Measurements from ENCODE around the gene RS1. TPM values are rescaled to one million over a fixed set of nuclear protein-coding genes. Genes with fewer than 3 reads are reported as not detected.

Gene RS1
- total RNA-seq, result not detected in 2 replicates

GRCh38 chrX:18672008-18672407 is at the start of gene RS1:
Gene RS1, minus strand, starts transcription at chrX:18672108. Its CDS starts 40 bp downstream, at chrX:18672068.

DNA sequence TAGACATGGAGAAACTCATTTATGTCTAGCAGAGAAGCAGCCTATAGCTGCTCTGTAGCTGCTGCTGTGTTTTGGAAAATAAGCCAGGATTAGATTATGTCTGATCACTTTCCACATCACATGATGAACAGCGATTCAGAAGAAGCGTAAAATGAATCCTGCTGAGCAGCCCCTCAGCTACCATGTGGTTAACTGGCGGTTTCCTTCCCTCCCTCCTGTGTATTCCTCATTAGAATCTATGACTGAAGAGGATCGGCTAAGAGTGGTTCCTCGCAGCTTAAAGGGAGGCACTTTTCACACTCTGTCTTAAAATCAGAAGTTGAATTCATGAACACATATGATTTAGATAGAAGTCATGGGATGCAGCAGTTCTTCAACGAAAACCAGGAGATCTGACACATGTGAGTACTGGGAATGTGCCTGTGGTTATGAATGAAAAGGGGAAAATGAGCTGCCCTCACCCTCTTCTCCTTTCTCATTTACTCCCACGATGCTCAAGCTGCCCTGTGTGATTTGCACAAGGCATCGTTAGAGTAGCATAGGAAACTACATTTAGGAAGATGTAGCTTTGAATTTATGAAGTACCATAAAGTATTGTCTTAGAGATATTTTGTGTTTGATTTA is 35.6 kb upstream of the RS1 start, which contains the start of gene PPEF1:
TSS of gene PPEF1 (plus strand) at position 220 of the 624 bp plus-strand sequence. CDS start at position 356, 136 bp downstream.

Other genes starting within 250 kb of the RS1 start
- 1.2 and 1.3 TPM in 2 replicates for gene CDKL5, start 246.5 kb downstream of the RS1 start, total RNA-seq
- not detected in 2 replicates for gene PPEF1, start 35.5 kb upstream of the RS1 start, total RNA-seq

All from bronchus fibroblast of lung (primary cell).